GM12878 (cell line): Measurements from ENCODE around the gene GLI1. TPM values are rescaled to one million over a fixed set of nuclear protein-coding genes. Genes with fewer than 3 reads are reported as not detected.

ENCODE experiments used
- ATAC-seq: fragments of 200-7000 bp; cut with Tn5 transposase; 3 replicates; pipeline ENCODE4 v1.9.1; 2020; ENCODE audit warnings: mild to moderate bottlenecking, moderate library complexity
- BruUV-seq: library from RNA; stranded (reverse); fragments of 400-500 nt; replicated peaks from 2 replicates; lab custom pipeline; 2021; lab: Mats Ljungman, UMichigan
- CTCF ChIA-PET: fragments of 300-600 bp; sonication (Branson Sonifier 250); formaldehyde crosslinking; extraction: SDS; loops from one replicate; lab custom pipeline; 2021; ENCODE audit warnings: inconsistent platforms; lab: Yijun Ruan, JAX
- POLR2A ChIA-PET: fragments of 350-600 bp; formaldehyde crosslinking; extraction: SDS; loops from one replicate; lab custom pipeline; 2021; ENCODE audit warnings: inconsistent platforms; lab: Charles Lee
- RAD21 ChIA-PET: fragments of 300-600 bp; sonication (Branson Sonifier 250); formaldehyde crosslinking; loops from one replicate; lab custom pipeline; 2023; ENCODE audit warnings: antibody characterized with exemption; ENCODE audit not compliant: unreplicated experiment; lab: Charles Lee
- SMC1A ChIA-PET: fragments of 300-600 bp; sonication (Branson Sonifier 250); formaldehyde crosslinking; loops from one replicate; lab custom pipeline; 2023; ENCODE audit not compliant: unreplicated experiment, uncharacterized antibody; lab: Charles Lee
- DNase-seq: peaks from one replicate; pipeline ENCODE4 v3.0.0-alpha.2; 2011; ENCODE audit warnings: low read depth, low spot score
- FAIRE-seq: peaks from 3 replicates; lab custom pipeline; 2011; peaks lifted over from hg19 to GRCh38; lab: Jason Lieb, UNC
- H2AFZ ChIP-seq: 2 replicates; pipeline ENCODE4 v1.6.0; 2011; ENCODE audit warnings: low read depth, low read length, control low read depth; ENCODE audit not compliant: control insufficient read depth
- H3K27ac ChIP-seq: 2 replicates; pipeline ENCODE4 v1.5.1; 2011; ENCODE audit warnings: control low read depth; ENCODE audit not compliant: control insufficient read depth, insufficient read depth
- H3K27me3 ChIP-seq, 2 experiments: replicated peaks in 1 of 2; 2 replicates each; pipeline versions ENCODE4 v1.6.0 to v1.6.1; 2011; ENCODE audit warnings: low read length in 1 of 2; ENCODE audit not compliant: control insufficient read depth in 2 of 2, insufficient read depth in 2 of 2
- H3K36me3 ChIP-seq, 2 experiments: 2 replicates each; pipeline ENCODE4 v1.5.1; 2011; ENCODE audit warnings: low read length in 1 of 2; ENCODE audit not compliant: control insufficient read depth in 2 of 2, insufficient read depth in 2 of 2
- H3K4me1 ChIP-seq: 2 replicates; pipeline ENCODE4 v1.6.1; 2011; ENCODE audit warnings: mild to moderate bottlenecking, low read length, moderate library complexity, mixed read lengths; ENCODE audit not compliant: control insufficient read depth, insufficient read depth
- H3K4me2 ChIP-seq: 2 replicates; pipeline ENCODE4 v1.6.0; 2011; ENCODE audit warnings: control low read depth; ENCODE audit not compliant: control insufficient read depth, insufficient read depth
- H3K4me3 ChIP-seq: fragments of 200-600 bp; sonication (generic); 2 replicates; pipeline ENCODE4 v1.5.1; 2016
- H3K79me2 ChIP-seq: 2 replicates; pipeline ENCODE4 v1.6.0; 2011; ENCODE audit warnings: low read length; ENCODE audit not compliant: control insufficient read depth, insufficient read depth
- H3K9ac ChIP-seq: 2 replicates; pipeline ENCODE4 v1.8.0; 2011; ENCODE audit warnings: low read length, control low read depth, mixed read lengths; ENCODE audit not compliant: control insufficient read depth, insufficient read depth
- H3K9me3 ChIP-seq: replicated peaks from 3 replicates; pipeline ENCODE4 v1.5.1; 2011; ENCODE audit warnings: mild to moderate bottlenecking, low read length; ENCODE audit not compliant: control insufficient read depth, insufficient read depth
- H4K20me1 ChIP-seq: 2 replicates; pipeline ENCODE4 v1.6.0; 2011; ENCODE audit not compliant: control insufficient read depth, insufficient read depth
- ATF3 ChIP-seq: IDR thresholded peaks from 2 replicates; pipeline ENCODE4 v1.6.1; 2011; ENCODE audit warnings: low read depth, mild to moderate bottlenecking, low read length, moderate library complexity, borderline replicate concordance; ENCODE audit errors: extremely low read depth
- BRCA1 ChIP-seq: IDR thresholded peaks from 2 replicates; pipeline ENCODE4 v1.6.1; 2011; ENCODE audit warnings: low read depth, low read length, improper control_type of control experiment
- CHD1 ChIP-seq: IDR thresholded peaks from 2 replicates; pipeline ENCODE4 v1.6.1; 2012; ENCODE audit warnings: low read depth, low read length, improper control_type of control experiment
- CREB1 ChIP-seq: IDR thresholded peaks from 2 replicates; pipeline ENCODE4 v1.6.1; 2012; ENCODE audit warnings: low read depth, mild to moderate bottlenecking, inconsistent platforms
- CTCF ChIP-seq, 3 experiments: IDR thresholded peaks in 2 of 3; conservative IDR thresholded peaks in 1 of 3; 2 replicates each; pipeline ENCODE4 v1.5.1; 2011; ENCODE audit warnings: low read depth in 3 of 3, low read length in 3 of 3, mild to moderate bottlenecking in 3 of 3, control low read depth in 2 of 3, moderate library complexity in 2 of 3, inconsistent platforms in 1 of 3, mixed read lengths in 1 of 3; ENCODE audit not compliant: control insufficient read depth in 2 of 3, insufficient read depth in 1 of 3; ENCODE audit errors: extremely low read depth in 1 of 3
- HDAC6 ChIP-seq: fragments of 200-600 bp; sonication (generic); IDR thresholded peaks from one replicate; pipeline ENCODE4 v1.8.0; 2017; ENCODE audit warnings: antibody characterized with exemption; ENCODE audit not compliant: unreplicated experiment
- KLF5 ChIP-seq: fragments of 450-650 bp; IDR thresholded peaks from 2 replicates; pipeline ENCODE4 v1.6.1; 2014; ENCODE audit warnings: mild to moderate bottlenecking; ENCODE audit not compliant: partially characterized antibody
- MYC ChIP-seq: IDR thresholded peaks from 2 replicates; pipeline ENCODE4 v1.6.1; 2011; ENCODE audit warnings: mild to moderate bottlenecking, low read length, moderate library complexity, inconsistent platforms; ENCODE audit not compliant: insufficient read depth, insufficient replicate concordance, insufficient read length, severe bottlenecking
- NKRF ChIP-seq: fragments of 450-650 bp; conservative IDR thresholded peaks from 2 replicates; pipeline ENCODE4 v1.6.1; 2017; ENCODE audit warnings: mild to moderate bottlenecking, moderate library complexity
- SMC3 ChIP-seq: IDR thresholded peaks from 2 replicates; pipeline ENCODE4 v1.6.1; 2011; ENCODE audit warnings: low read length, improper control_type of control experiment, borderline replicate concordance
- SUZ12 ChIP-seq: fragments of 200-600 bp; sonication (generic); IDR thresholded peaks from one replicate; pipeline ENCODE4 v1.6.1; 2018; ENCODE audit warnings: antibody characterized with exemption, mild to moderate bottlenecking; ENCODE audit not compliant: unreplicated experiment
- TCF7 ChIP-seq: IDR thresholded peaks from 2 replicates; pipeline ENCODE4 v1.6.1; 2014; ENCODE audit warnings: antibody characterized with exemption, borderline replicate concordance
- ZNF384 ChIP-seq: IDR thresholded peaks from 2 replicates; pipeline ENCODE4 v1.6.1; 2012; ENCODE audit warnings: low read depth, mild to moderate bottlenecking, low read length, improper control_type of control experiment, borderline replicate concordance
- WGBS: methylation state at CpG from one replicate; pipeline ENCODE4 v1.1.6; 2016; ENCODE audit warnings: low lambda C conversion rate; ENCODE audit not compliant: insufficient replicate concordance, insufficient coverage; ENCODE audit errors: missing lambda C conversion rate; 5-methylcytosine and 5-hydroxymethylcytosine counted together
- in situ Hi-C: fragments of 300-500 bp; cut with MboI; formaldehyde crosslinking; loops from 9 replicates; pipeline ENCODE4 v1.14.3; 2018; ENCODE audit warnings: mixed read lengths
- intact Hi-C: fragments of 100-400 bp; cut with micrococcal nuclease; formaldehyde crosslinking; loops from one replicate; pipeline ENCODE4 v1.14.2; 2022; ENCODE audit not compliant: unreplicated experiment
- polyA plus RNA-seq, 11 experiments: library from polyadenylated mRNA; depleted of rRNA in 4 of 11; unstranded in 6 of 11; stranded (reverse) in 5 of 11; fragments of >200 nt; fragmentation: Nextera tagmentation in 4 of 11; fragmentation: Illumina TruSeq in 1 of 11; extraction: Ambion mirVana in 4 of 11; extraction: Trizol in 1 of 11; gene quantifications; 1 replicate in 1 of 11; 2 replicates in 10 of 11; pipeline versions ENCODE4 v1.2.1 to v1.2.3, GENCODE V29; 2011 to 2016; ENCODE audit warnings: inconsistent platforms in 2 of 11, missing spikeins in 2 of 11, low read depth in 1 of 11
- total RNA-seq, 4 experiments: library from RNA; depleted of rRNA in 3 of 4; stranded (reverse); fragments of >200 nt in 3 of 4; fragmentation: Illumina TruSeq in 1 of 4; extraction: Trizol in 1 of 4; gene quantifications; 2 replicates each; pipeline versions ENCODE4 v1.2.1 to v1.2.3, GENCODE V29; 2013 to 2021
- TF ChIP-seq, protein P1 (sequence below): IDR thresholded peaks from 2 replicates; pipeline ENCODE4 v1.6.1; 2011; ENCODE audit warnings: borderline replicate concordance, low read depth, mild to moderate bottlenecking, moderate library complexity, low read length; ENCODE audit not compliant: insufficient read depth, poor library complexity, severe bottlenecking

Gene GLI1
- total and polyA plus RNA-seq, 10 of the 15 experiments (the other 5 are each of a cell fraction or from before 2014, with no cell fraction given) = 0.27 to 1.2 (median 0.49) TPM

DNA sequence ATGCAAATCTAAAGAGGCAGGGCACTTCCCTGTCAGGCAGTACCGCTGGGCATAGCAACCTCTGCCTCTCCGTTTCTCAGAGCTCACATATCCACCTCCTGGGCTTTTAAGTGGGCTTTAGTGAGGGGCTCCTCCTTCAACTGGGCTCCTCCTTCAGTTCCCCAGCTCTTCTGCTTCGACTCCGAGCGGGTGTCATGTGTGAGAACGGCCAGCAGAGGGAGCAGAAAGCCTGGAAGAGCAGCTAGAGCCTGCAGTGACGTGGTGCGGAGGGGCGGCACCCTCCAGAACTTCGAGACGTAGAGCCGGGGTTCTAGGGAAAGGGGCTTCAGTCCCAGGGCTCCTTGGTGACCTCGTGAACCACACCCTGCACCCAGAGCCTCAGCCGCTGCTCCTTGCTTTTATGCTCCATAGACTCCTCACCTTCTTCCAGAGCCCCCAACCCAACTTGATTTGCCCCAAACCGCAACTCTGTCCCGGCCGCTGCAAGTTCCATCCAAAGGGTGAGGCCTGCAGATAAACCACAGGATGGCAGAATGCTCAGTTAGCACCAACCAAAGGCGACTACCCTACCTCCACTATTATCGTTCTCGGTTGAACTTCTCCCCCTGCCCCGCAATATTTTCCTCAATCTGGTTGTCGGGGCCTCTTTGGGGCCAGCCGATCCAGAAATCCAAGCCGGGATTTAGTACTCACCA lies 383 bp upstream of the GLI1 start:
- H3K27ac ChIP-seq = peak overlapping the region; percentile 79
- H3K4me3 ChIP-seq = peak overlapping the region; percentile 85
- ChIA-PET POLR2A (interaction anchor here (0.7 to 1.8 kb wide), 14 partner anchors 9 to 230 kb away, joined by 3 to 11 read pairs (median 4); partner anchors contain the start of genes DDIT3 and SHMT2), CTCF (interaction anchor here (0.6 to 11.0 kb wide), 63 partner anchors 10 to 447 kb away, joined by 3 to 540 read pairs (median 5); partner anchors contain the start of genes ARHGAP9, B4GALNT1, DCTN2 and DDIT3), RAD21 (interaction anchor here (0.5 to 2.6 kb wide), 33 partner anchors 11 to 1642 kb away, joined by 3 to 22 read pairs (median 4); partner anchors contain the start of genes ARHGAP9, CTDSP2, DCTN2 and DDIT3), SMC1A (interaction anchor here (0.6 to 2.6 kb wide), 33 partner anchors 9 to 322 kb away, joined by 3 to 20 read pairs (median 5); partner anchors contain the start of genes ARHGAP9, DCTN2, INHBC and MBD6)
- WGBS = 1% methylated on average over 24 of the region's 24 CpGs
- FAIRE-seq (peak; percentile 92), ATAC-seq (peak; percentile 69), DNase-seq (peak; percentile 80)
- peak overlapping the region; percentile 71 for H3K9ac ChIP-seq
- no peaks in the 10 kb centered on the region for H3K79me2 ChIP-seq
- 0 out of 2 replicates have a peak, but pooled peaks cover 2% of the 10 kb centered on the region for H4K20me1 ChIP-seq
- peak overlapping the region; percentile 97 for H2AFZ ChIP-seq
- H3K4me2 ChIP-seq = peak overlapping the region; percentile 99
- in situ Hi-C loops = loop anchor here (5.0 to 10.0 kb wide), 2 partner anchors 144 to 197 kb away; no protein-coding TSS in a partner anchor
- peaks cover 36% of the 10 kb centered on the region for H3K4me1 ChIP-seq
- H3K9me3 ChIP-seq = no peaks in the 10 kb centered on the region
- BruUV-seq = no TSS peak
- intact Hi-C loops = loop anchor here (5.0 kb wide), 1 partner anchor 163 kb away; no protein-coding TSS in a partner anchor
- H3K27me3 ChIP-seq = 0 out of 4 replicates have a peak, but pooled peaks cover 0 to 4% of the 10 kb centered on the region in 2 experiments
- no peaks in the 10 kb centered on the region for H3K36me3 ChIP-seq
- TF ChIP-seq CREB1 (peak; percentile 89), ATF3 (no peak), CHD1 (0 out of 2 replicates have a peak, but pooled peaks have one; percentile 50), BRCA1 (no peak), HDAC6 (no peak), CTCF (IDR thresholded peaks at IDR 0.05 in 2 of 3, conservative IDR thresholded peaks at IDR 0.05 in 1 of 3; ENCODE audit: control insufficient read depth in 2 of 3, extremely low read depth in 1 of 3, insufficient read depth in 1 of 3, low read depth in 3 of 3, low read length in 3 of 3) (peak; percentile 94 to 98 (median 95)), ZNF384 (no peak), TCF7 (no peak), SMC3 (peak; percentile 76), NKRF (0 out of 2 replicates have a peak, but pooled peaks have one; percentile 46), MYC (no peak), KLF5 (no peak), SUZ12 (no peak)
- TF ChIP-seq, protein P1, sequence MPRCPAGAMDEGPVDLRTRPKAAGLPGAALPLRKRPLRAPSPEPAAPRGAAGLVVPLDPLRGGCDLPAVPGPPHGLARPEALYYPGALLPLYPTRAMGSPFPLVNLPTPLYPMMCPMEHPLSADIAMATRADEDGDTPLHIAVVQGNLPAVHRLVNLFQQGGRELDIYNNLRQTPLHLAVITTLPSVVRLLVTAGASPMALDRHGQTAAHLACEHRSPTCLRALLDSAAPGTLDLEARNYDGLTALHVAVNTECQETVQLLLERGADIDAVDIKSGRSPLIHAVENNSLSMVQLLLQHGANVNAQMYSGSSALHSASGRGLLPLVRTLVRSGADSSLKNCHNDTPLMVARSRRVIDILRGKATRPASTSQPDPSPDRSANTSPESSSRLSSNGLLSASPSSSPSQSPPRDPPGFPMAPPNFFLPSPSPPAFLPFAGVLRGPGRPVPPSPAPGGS = no peak
